Stimulated activated CD4-positive, alpha-beta T cell treated with anti-CD3 and anti-CD28 coated beads, Interleukin-2, amount 100 ng/mL, for 48 hours (primary cell): ENCODE measurements around the gene EXOC2.
"Not testable (repeated sequence)": the region's sequence is repeated elsewhere in the genome, so short reads cannot be mapped to it uniquely, and the experiment has no call there.

ENCODE experiments used
- DNase-seq, 2 donors: peaks; one replicate each; pipeline ENCODE4 v3.0.0-alpha.2; 2020

The EXOC2 gene

DNA sequence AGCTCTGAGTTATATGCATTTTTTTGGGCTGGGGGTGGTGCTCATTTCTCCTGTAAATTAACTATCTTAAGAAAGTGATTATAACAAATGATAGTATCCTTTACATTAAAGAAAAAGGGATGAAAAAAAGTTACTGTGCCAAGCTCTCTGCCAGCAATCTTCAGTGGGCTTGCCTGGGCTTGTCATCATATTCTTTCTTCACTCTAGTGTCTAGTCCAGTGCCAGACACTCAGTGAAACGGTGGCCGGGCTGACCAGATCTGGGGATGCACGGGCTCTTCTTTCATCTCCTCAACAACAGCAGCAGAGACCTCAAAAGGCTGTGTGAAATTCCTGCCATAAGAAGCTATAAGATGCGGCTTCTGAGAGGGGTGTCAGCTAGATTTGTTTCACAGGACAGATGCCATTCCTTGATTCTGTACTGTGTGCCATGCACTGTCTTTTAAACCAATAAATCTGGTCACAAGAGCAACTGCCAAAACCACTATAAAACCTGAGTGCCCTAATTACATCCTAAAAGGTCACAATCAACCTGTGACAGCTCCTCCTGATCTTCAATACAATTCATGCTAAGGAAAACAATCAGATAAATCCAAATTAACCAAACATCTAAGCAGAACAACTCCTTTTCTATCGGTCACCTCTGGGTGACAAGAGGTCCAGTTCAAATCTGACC lies 12.1 kb downstream of the EXOC2 start:
- no peak for DNase-seq

DNA sequence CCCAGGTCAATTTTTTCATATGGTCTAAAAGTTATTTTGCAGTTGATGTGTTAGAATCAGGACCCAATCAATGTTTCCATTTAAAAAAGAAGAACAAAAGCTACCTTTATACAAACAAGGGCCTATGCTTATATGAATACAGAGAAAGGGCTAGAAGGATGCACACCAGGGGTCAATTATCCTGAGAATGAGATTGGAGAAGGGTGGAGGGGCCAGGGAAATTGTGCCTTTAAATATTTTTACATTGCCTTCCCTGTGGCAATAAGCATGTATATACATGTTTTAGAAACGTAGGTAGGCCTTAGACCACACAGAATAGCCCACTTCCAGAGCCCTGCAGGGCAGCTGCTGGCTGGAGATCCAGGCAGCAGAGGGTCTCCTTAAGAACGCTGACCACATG lies 12.7 kb downstream of the EXOC2 start:
- DNase-seq: no peak

DNA sequence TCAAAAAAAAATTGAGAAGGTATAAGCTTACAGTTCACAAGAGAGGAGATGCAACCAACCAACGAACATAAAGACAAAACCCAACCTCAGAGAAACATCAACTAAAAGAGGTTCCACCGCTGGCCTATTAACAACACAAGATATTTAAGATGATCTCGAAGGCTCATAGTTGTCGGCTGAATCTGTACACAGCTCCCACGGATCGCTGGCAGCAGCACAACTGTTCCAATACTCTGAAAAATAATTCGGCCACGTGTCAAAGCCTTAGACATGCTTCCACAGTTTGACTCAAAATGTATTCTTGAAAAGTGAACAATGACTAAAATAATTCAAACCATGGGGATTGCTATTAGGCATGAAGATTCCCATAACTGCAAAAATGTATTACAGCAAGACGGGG lies 13.7 kb downstream of the EXOC2 start:
- no peak for DNase-seq

GRCh38 chr6:678520-678919 lies 14.4 kb downstream of the EXOC2 start:
- DNase-seq: no peak

GRCh38 chr6:677919-678318 lies 15.0 kb downstream of the EXOC2 start:
- no peak for DNase-seq

DNA sequence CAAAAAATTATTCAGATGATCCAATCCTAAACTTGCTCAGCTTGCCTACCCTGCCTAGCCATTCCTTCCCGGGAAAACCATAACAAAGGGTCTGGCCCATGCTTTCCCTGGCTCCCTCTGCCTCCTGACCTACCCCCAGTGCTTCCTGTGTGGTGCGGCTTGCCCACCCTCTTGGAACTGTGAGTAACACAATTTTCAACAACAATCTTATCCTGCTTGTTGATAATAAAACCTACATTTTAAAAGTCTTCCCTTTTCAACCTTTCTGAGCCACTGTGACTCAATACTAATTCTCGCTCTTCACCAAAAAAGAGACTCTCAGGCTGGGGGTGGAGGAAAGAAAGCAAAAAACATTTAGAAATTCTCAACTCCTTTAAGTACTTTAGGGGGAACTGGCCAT lies 18.0 kb downstream of the EXOC2 start:
- no peak for DNase-seq

GRCh38 chr6:674406-674805 lies 18.5 kb downstream of the EXOC2 start:
- DNase-seq: no peak

GRCh38 chr6:667253-667927 lies 25.5 kb downstream of the EXOC2 start:
- no peak for DNase-seq

GRCh38 chr6:665403-666267 lies 27.3 kb downstream of the EXOC2 start:
- DNase-seq: no peak

DNA sequence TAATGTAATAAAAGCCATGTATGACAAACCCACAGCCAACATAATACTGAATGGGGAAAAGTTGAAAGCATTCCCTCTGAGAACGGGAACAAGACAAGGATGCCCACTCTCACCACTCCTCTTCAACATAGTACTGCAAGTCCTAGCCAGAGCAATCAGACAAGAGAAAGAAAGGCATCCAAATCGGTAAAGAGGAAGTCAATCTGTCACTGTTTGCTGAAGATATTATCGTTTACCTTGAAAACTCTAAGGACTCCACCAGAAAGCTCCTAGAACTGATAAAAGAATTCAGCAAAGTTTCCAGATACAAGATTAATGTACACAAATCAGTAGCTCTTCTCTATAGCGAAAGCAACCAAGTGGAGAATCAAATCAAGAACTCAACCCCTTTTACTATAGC lies 29.2 kb downstream of the EXOC2 start:
- not testable (repeated sequence) for DNase-seq

- DNase-seq: no peak
These were observed 33.0 kb downstream of the EXOC2 start for GRCh38 chr6:659716-660581.

- no peak for DNase-seq
These were observed 34.7 kb downstream of the EXOC2 start for GRCh38 chr6:658244-658643.

GRCh38 chr6:657743-658142 lies 35.2 kb downstream of the EXOC2 start:
- DNase-seq: no peak

- no peak for DNase-seq
These were observed 36.3 kb downstream of the EXOC2 start, which contains the start of gene HUS1B for GRCh38 chr6:656460-657252. Gene HUS1B (minus strand): TSS chr6:657100. CDS start chr6:656944, 156 bp downstream.

GRCh38 chr6:654136-654535 lies 38.8 kb downstream of the EXOC2 start:
- no peak for DNase-seq

GRCh38 chr6:652865-653264 lies 40.1 kb downstream of the EXOC2 start:
- DNase-seq: no peak

- no peak for DNase-seq
These were observed 42.8 kb downstream of the EXOC2 start for GRCh38 chr6:650098-650497.

GRCh38 chr6:642805-643204 lies 50.1 kb downstream of the EXOC2 start:
- DNase-seq: no peak

- DNase-seq: no peak
These were observed 51.5 kb downstream of the EXOC2 start for GRCh38 chr6:641225-641985.

DNA sequence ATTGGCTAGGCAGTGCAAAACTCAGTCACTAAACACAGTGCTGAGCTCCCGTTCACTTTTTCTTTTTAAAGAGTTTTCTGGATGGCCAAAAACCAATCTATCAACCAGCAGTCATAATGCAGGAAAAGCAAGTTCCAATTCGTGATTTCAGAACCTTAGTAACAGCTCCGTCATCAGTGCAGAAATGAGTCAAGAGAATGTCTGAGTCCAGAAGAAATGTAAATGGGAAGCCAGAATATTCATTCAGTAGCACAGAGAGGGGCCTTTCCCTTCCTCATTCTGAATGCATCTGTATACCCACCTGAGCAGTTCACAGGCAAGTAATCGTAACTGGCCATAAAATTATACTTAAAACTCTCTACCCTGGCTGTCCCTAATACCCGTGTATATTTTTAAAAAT lies 56.5 kb downstream of the EXOC2 start:
- DNase-seq: peak in 1 of 2 donors; percentile 10

- DNase-seq: no peak
These were observed 57.7 kb downstream of the EXOC2 start for GRCh38 chr6:635233-635632.
